ENCODE results near the gene THSD4.

THSD4 gene

DNA sequence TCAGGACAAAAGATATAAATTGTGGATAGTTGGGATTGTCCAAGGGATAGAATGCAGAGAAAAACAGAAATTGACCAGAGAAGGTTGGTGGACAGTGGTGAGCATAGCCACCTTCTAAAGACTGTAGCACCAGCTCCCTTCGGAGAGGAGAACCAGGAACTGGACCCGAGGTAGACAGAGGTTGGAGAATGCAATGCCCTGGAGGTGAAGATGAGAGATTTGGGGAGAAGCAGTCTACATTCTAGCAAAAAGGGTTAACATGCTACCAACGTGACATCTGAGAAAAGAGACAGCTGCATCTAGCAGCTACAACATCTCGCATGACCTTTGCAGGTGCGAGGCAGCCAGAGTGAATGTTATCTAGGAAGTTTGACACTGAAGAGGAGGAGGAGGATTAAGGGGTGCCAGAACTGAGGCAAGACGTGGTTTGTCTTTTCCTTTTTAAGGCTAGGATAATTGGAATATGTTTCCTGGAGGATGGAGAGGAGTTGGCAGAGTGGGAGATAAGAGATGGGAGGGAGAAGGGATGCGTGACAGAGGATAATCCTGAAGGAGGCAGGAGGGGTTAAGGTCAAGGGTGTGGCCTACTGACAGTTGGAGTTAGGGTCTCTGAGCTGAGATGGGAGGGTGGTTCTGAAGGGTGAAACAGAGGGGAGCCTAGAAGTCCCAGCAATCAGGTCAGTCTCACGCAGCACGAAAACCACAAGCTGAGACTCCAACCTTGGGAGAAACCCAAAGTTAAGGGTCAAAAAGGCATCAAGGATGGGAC, 591.4 kb downstream of the THSD4 start:
- Histone ChIP-seq H3K27ac (ENCODE audit: low read length) (peak overlapping the region; percentile 37), H3K4me3 (ENCODE audit: low read length in 2 of 2) (no peak overlapping the region), H3K36me3 (ENCODE audit: control insufficient read depth in 2 of 2, insufficient read depth in 2 of 2, low read length in 2 of 2) (no peaks in the 10 kb centered on the region), H3K4me1 (ENCODE audit: control insufficient read depth, insufficient read depth, low read length) (peaks cover 26% of the 10 kb centered on the region), H3K9me3 (ENCODE audit: control insufficient read depth in 2 of 2, low read length in 2 of 2) (no peaks in the 10 kb centered on the region), H3K27me3 (ENCODE audit: control insufficient read depth in 1 of 2, insufficient read depth in 2 of 2, low read length in 2 of 2) (no peaks in the 10 kb centered on the region), H3K9ac (ENCODE audit: low read length in 2 of 2) (no peak overlapping the region)

DNA sequence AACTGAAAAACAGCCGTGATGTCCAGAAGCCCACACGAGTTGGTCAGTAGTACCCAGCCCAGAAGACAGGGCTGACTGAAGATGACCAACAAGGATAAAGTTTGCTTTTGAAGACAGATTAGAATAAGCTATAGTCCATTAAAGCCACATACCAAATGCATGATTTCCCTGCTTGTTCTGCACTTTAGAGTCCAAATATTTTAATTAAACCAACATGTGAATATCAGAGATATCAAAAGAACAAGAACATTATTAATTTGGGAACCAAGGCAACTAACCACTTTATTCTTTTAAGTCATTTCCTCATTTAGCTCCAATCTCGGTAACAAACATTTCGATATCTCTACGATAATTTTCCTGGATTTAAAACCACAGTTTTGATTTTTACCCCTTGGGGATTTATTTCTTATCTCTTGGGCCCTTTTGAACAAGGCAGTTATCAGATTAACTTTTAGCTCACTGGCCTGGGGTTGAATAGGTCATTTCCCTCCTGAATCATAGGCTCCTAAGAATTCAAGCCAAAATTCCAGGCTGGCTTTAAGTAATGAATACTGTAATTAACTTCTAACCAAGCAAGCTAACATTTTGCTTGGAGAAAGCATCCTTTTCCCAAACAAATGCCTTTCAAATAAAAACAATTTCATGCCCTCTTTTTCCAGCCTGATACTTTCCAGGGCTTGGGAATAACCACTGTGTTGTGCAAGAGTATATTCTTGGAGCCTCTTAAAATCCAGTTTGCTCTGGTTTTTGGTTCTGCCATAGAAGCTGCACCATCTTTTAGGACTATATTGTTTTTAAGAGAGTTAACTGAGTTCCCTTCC, 592.2 kb downstream of the THSD4 start:
- Histone ChIP-seq H3K36me3 (ENCODE audit: control insufficient read depth in 2 of 2, insufficient read depth in 2 of 2, low read length in 2 of 2) (no peaks in the 10 kb centered on the region), H3K9ac (ENCODE audit: low read length in 2 of 2) (no peak overlapping the region), H3K27me3 (ENCODE audit: control insufficient read depth in 1 of 2, insufficient read depth in 2 of 2, low read length in 2 of 2) (no peaks in the 10 kb centered on the region), H3K4me1 (ENCODE audit: control insufficient read depth, insufficient read depth, low read length) (peaks cover 26% of the 10 kb centered on the region), H3K4me3 (ENCODE audit: low read length in 2 of 2) (no peak overlapping the region), H3K27ac (ENCODE audit: low read length) (peak overlapping the region; percentile 46), H3K9me3 (ENCODE audit: control insufficient read depth in 2 of 2, low read length in 2 of 2) (no peaks in the 10 kb centered on the region)

DNA sequence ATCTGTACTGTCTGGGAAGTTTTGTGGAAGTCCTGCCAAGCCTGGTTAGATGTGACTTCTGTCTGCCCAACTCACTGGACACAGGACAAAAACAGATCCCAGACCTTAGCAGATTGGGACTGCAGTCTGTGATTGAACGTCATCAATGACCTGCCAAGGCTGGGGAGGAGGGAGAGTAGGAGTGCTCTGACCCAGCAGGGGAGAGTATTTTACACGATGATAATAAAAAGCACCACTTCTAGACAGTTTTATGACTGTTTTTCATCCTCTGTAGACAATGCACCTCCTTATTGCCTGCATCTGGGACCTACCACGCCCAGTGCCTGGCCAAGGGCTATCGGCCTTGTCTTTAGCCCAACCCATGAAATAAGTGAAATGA, 592.8 kb downstream of the THSD4 start:
- Histone ChIP-seq H3K4me3 (ENCODE audit: low read length in 2 of 2) (no peak overlapping the region), H3K27me3 (ENCODE audit: control insufficient read depth in 1 of 2, insufficient read depth in 2 of 2, low read length in 2 of 2) (no peaks in the 10 kb centered on the region), H3K4me1 (ENCODE audit: control insufficient read depth, insufficient read depth, low read length) (peaks cover 26% of the 10 kb centered on the region), H3K27ac (ENCODE audit: low read length) (peak overlapping the region; percentile 46), H3K9ac (ENCODE audit: low read length in 2 of 2) (no peak overlapping the region), H3K9me3 (ENCODE audit: control insufficient read depth in 2 of 2, low read length in 2 of 2) (no peaks in the 10 kb centered on the region), H3K36me3 (ENCODE audit: control insufficient read depth in 2 of 2, insufficient read depth in 2 of 2, low read length in 2 of 2) (no peaks in the 10 kb centered on the region)

- H3K27ac ChIP-seq (ENCODE audit: low read length) = no peak overlapping the region
- H3K4me1 ChIP-seq (ENCODE audit: control insufficient read depth, insufficient read depth, low read length) = peaks cover 26% of the 10 kb centered on the region
Observed at GRCh38 chr15:71708741-71709140, 593.5 kb downstream of the THSD4 start.

DNA sequence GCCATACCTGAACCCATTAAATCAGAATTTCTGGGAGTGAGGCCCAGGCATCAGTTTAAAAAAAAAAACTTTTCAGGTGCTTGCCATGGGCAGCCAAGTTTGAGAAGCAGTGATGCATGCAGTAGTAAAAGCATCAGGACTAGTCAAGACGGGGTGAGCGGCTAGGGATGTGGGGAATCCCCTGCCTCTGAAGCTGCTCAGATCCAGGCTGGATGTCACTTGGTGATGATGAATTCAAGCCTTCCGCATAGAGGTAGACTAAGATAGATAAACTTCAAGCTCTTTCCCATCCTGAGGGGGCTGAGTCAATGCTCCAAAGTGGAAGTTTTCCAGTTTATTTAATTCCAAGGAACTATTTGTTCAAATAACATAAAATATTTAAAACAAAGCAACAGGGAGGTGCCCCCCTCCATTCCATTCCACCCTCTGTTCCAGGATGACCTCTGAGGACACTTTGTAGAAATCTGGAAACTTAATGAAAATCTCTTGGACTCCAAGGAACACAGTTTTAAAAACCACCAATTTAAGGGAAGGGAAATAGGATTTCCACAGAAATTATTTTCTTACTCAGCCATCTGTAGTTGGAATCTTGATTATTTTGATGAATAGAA, 594.6 kb downstream of the THSD4 start:
- Histone ChIP-seq H3K9me3 (ENCODE audit: control insufficient read depth in 2 of 2, low read length in 2 of 2) (no peaks in the 10 kb centered on the region), H3K27me3 (ENCODE audit: control insufficient read depth in 1 of 2, insufficient read depth in 2 of 2, low read length in 2 of 2) (no peaks in the 10 kb centered on the region), H3K4me3 (ENCODE audit: low read length in 2 of 2) (no peak overlapping the region), H3K9ac (ENCODE audit: low read length in 2 of 2) (no peak overlapping the region), H3K36me3 (ENCODE audit: control insufficient read depth in 2 of 2, insufficient read depth in 2 of 2, low read length in 2 of 2) (no peaks in the 10 kb centered on the region), H3K27ac (ENCODE audit: low read length) (no peak overlapping the region), H3K4me1 (ENCODE audit: control insufficient read depth, insufficient read depth, low read length) (peaks cover 26% of the 10 kb centered on the region)

More at GRCh38 chr15:71708741-71709140, 593.5 kb downstream of the THSD4 start:
- Histone ChIP-seq H3K27me3 (ENCODE audit: control insufficient read depth in 1 of 2, insufficient read depth in 2 of 2, low read length in 2 of 2) (no peaks in the 10 kb centered on the region), H3K36me3 (ENCODE audit: control insufficient read depth in 2 of 2, insufficient read depth in 2 of 2, low read length in 2 of 2) (no peaks in the 10 kb centered on the region), H3K4me3 (ENCODE audit: low read length in 2 of 2) (no peak overlapping the region), H3K9ac (ENCODE audit: low read length in 2 of 2) (no peak overlapping the region), H3K9me3 (ENCODE audit: control insufficient read depth in 2 of 2, low read length in 2 of 2) (no peaks in the 10 kb centered on the region)

GRCh38 chr15:71712182-71712581, 596.9 kb downstream of the THSD4 start:
- no peaks in the 10 kb centered on the region for H3K9me3 ChIP-seq (ENCODE audit: control insufficient read depth in 2 of 2, low read length in 2 of 2)
- no peak overlapping the region for H3K27ac ChIP-seq (ENCODE audit: low read length)
- no peaks in the 10 kb centered on the region for H3K27me3 ChIP-seq (ENCODE audit: control insufficient read depth in 1 of 2, insufficient read depth in 2 of 2, low read length in 2 of 2)
- H3K4me1 ChIP-seq (ENCODE audit: control insufficient read depth, insufficient read depth, low read length) = peaks cover 22% of the 10 kb centered on the region
- H3K9ac ChIP-seq (ENCODE audit: low read length in 2 of 2) = no peak overlapping the region
- H3K36me3 ChIP-seq (ENCODE audit: control insufficient read depth in 2 of 2, insufficient read depth in 2 of 2, low read length in 2 of 2) = no peaks in the 10 kb centered on the region
- H3K4me3 ChIP-seq (ENCODE audit: low read length in 2 of 2) = no peak overlapping the region

GRCh38 chr15:71713191-71713809, 598.0 kb downstream of the THSD4 start:
- Histone ChIP-seq H3K9ac (ENCODE audit: low read length in 2 of 2) (no peak overlapping the region), H3K27me3 (ENCODE audit: control insufficient read depth in 1 of 2, insufficient read depth in 2 of 2, low read length in 2 of 2) (no peaks in the 10 kb centered on the region), H3K4me1 (ENCODE audit: control insufficient read depth, insufficient read depth, low read length) (peaks cover 12% of the 10 kb centered on the region), H3K4me3 (ENCODE audit: low read length in 2 of 2) (no peak overlapping the region), H3K36me3 (ENCODE audit: control insufficient read depth in 2 of 2, insufficient read depth in 2 of 2, low read length in 2 of 2) (no peaks in the 10 kb centered on the region), H3K27ac (ENCODE audit: low read length) (no peak overlapping the region), H3K9me3 (ENCODE audit: control insufficient read depth in 2 of 2, low read length in 2 of 2) (no peaks in the 10 kb centered on the region)

DNA sequence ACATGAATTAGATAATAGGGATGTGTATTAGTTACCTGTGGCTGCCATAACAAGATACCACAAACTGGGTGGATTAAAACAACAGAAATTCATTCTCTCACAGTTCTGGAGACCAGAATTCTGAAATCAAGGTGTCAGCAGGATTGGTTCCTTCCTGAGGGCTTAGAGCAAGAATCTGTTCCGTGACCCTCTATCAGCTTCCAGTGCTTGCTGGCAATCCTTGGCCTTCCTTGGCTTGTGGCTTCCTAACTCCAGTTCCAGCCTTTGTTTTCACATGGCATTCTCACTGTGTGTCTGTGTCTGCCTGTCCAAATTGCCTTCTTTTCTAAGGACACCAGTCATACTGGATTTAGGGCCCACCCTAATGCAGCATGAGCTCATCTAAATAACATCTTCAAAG, 600.6 kb downstream of the THSD4 start:
- H3K36me3 ChIP-seq (ENCODE audit: control insufficient read depth in 2 of 2, insufficient read depth in 2 of 2, low read length in 2 of 2) = no peaks in the 10 kb centered on the region
- no peaks in the 10 kb centered on the region for H3K4me1 ChIP-seq (ENCODE audit: control insufficient read depth, insufficient read depth, low read length)
- H3K27ac ChIP-seq (ENCODE audit: low read length) = no peak overlapping the region
- no peaks in the 10 kb centered on the region for H3K9me3 ChIP-seq (ENCODE audit: control insufficient read depth in 2 of 2, low read length in 2 of 2)
- H3K4me3 ChIP-seq (ENCODE audit: low read length in 2 of 2) = no peak overlapping the region
- H3K27me3 ChIP-seq (ENCODE audit: control insufficient read depth in 1 of 2, insufficient read depth in 2 of 2, low read length in 2 of 2) = no peaks in the 10 kb centered on the region
- H3K9ac ChIP-seq (ENCODE audit: low read length in 2 of 2) = no peak overlapping the region

DNA sequence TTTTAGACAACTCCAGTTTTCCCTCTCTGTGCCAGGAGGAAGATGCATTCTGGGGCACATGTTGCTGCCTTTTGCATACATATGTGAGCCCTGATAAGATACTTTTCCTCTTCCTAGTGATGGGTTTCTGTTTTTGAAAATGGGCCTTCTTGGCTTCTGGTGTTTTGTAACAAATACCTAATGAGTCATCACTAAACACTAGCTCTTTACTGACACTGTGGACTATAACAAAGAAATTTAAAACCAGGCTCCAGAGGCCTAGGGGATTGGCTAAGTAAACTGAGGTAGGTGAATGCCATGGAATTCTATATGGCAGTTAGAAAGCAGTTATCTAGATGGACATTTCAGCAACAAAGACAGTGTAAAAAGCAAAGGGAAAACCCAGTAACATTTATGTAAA, 601.7 kb downstream of the THSD4 start:
- H3K4me3 ChIP-seq (ENCODE audit: low read length in 2 of 2) = no peak overlapping the region
- H3K4me1 ChIP-seq (ENCODE audit: control insufficient read depth, insufficient read depth, low read length) = no peaks in the 10 kb centered on the region
- H3K9me3 ChIP-seq (ENCODE audit: control insufficient read depth in 2 of 2, low read length in 2 of 2) = no peaks in the 10 kb centered on the region
- H3K9ac ChIP-seq (ENCODE audit: low read length in 2 of 2) = no peak overlapping the region
- no peaks in the 10 kb centered on the region for H3K27me3 ChIP-seq (ENCODE audit: control insufficient read depth in 1 of 2, insufficient read depth in 2 of 2, low read length in 2 of 2)
- H3K27ac ChIP-seq (ENCODE audit: low read length) = no peak overlapping the region
- no peaks in the 10 kb centered on the region for H3K36me3 ChIP-seq (ENCODE audit: control insufficient read depth in 2 of 2, insufficient read depth in 2 of 2, low read length in 2 of 2)

GRCh38 chr15:71718116-71718910, 603.0 kb downstream of the THSD4 start:
- H3K27ac ChIP-seq (ENCODE audit: low read length) = no peak overlapping the region
- no peak overlapping the region for H3K4me3 ChIP-seq (ENCODE audit: low read length in 2 of 2)
- H3K9me3 ChIP-seq (ENCODE audit: control insufficient read depth in 2 of 2, low read length in 2 of 2) = no peaks in the 10 kb centered on the region
- H3K4me1 ChIP-seq (ENCODE audit: control insufficient read depth, insufficient read depth, low read length) = no peaks in the 10 kb centered on the region
- no peak overlapping the region for H3K9ac ChIP-seq (ENCODE audit: low read length in 2 of 2)
- H3K27me3 ChIP-seq (ENCODE audit: control insufficient read depth in 1 of 2, insufficient read depth in 2 of 2, low read length in 2 of 2) = no peaks in the 10 kb centered on the region
- H3K36me3 ChIP-seq (ENCODE audit: control insufficient read depth in 2 of 2, insufficient read depth in 2 of 2, low read length in 2 of 2) = no peaks in the 10 kb centered on the region

Measured in stomach smooth muscle (tissue), 2 donors.